ENCODE data around the gene CDKN1C. TPM values are rescaled to one million over a fixed set of nuclear protein-coding genes. Genes with fewer than 3 reads are reported as not detected.

The CDKN1C gene
- total and polyA plus RNA-seq, 2 of the 8 experiments (the other 6 are each of a cell fraction or from before 2014, with no cell fraction given) = 12.8 to 14.1 TPM

GRCh38 chr11:2842876-2843275 lies 42.7 kb downstream of the CDKN1C start:
- CTCF ChIA-PET (ENCODE audit: partially characterized antibody) = no interaction called here
- TF ChIP-seq SP2 (IDR thresholded peaks at IDR 0.05; ENCODE audit: low read length) (no peak), CHD1 (IDR thresholded peaks at IDR 0.05; ENCODE audit: low read depth, low read length) (no peak), CHD2 (IDR thresholded peaks at IDR 0.05; ENCODE audit: low read length) (no peak), JUND (IDR thresholded peaks at IDR 0.05; ENCODE audit: low read length) (no peak), CTBP2 (IDR thresholded peaks at IDR 0.05; ENCODE audit: borderline replicate concordance, insufficient read depth, insufficient read length, low read length) (no peak), MAFK (IDR thresholded peaks at IDR 0.05; ENCODE audit: low read depth, low read length) (no peak), SUZ12 (IDR thresholded peaks at IDR 0.05; ENCODE audit: low read length) (no peak)

More at GRCh38 chr11:2842876-2843275, 42.7 kb downstream of the CDKN1C start:
- Histone ChIP-seq H2BK120ac (replicated peaks; ENCODE audit: low read depth, low read length) (no peak overlapping the region), H4K20me1 (replicated peaks in 1 of 2; ENCODE audit: control insufficient read depth in 1 of 2, insufficient read depth in 2 of 2, low read length in 2 of 2) (no peaks in the 10 kb centered on the region), H3K18ac (ENCODE audit: extremely low read depth, low read length) (no peak overlapping the region), H3K9me3 (ENCODE audit: insufficient read depth in 2 of 2, low read depth in 1 of 2, low read length in 1 of 2) (no peaks in the 10 kb centered on the region), H2BK12ac (ENCODE audit: low read depth, low read length) (no peak overlapping the region), H4K5ac (ENCODE audit: insufficient read length, low read depth, low read length) (no peak overlapping the region), H3K14ac (ENCODE audit: insufficient read length) (no peak overlapping the region), H3K79me2 (ENCODE audit: control insufficient read depth in 1 of 2, insufficient read depth in 2 of 2, low read length in 2 of 2) (no peaks in the 10 kb centered on the region), H3K56ac (replicated peaks; ENCODE audit: insufficient read length, low read depth, low read length) (no peak overlapping the region), H2BK20ac (ENCODE audit: low read length) (no peak overlapping the region), H3K36me3 (ENCODE audit: control insufficient read depth in 2 of 4, insufficient read depth in 4 of 4, low read length in 3 of 4) (no peaks in the 10 kb centered on the region), H3K4me2 (ENCODE audit: insufficient read depth in 1 of 2, low read depth in 2 of 2, low read length in 2 of 2) (no peak overlapping the region), H3K23me2 (ENCODE audit: low read depth, low read length) (no peaks in the 10 kb centered on the region), H2AFZ (ENCODE audit: low read length) (no peak overlapping the region), H2BK15ac (ENCODE audit: low read length) (no peak overlapping the region), H3K4me1 (replicated peaks in 1 of 4; ENCODE audit: control insufficient read depth in 3 of 4, insufficient read depth in 4 of 4, low read length in 3 of 4) (peaks cover 0 to 7% (median 6%) of the 10 kb centered on the region in 4 experiments; a peak in 4 of 7 replicates), H4K8ac (ENCODE audit: extremely low read depth, insufficient read depth, low read length) (no peak overlapping the region), H3K79me1 (ENCODE audit: low read depth, low read length) (no peaks in the 10 kb centered on the region), H3K9ac (replicated peaks in 1 of 4; ENCODE audit: extremely low read depth in 1 of 4, low read depth in 3 of 4, low read length in 3 of 4) (no peak overlapping the region), H2BK5ac (ENCODE audit: low read depth, low read length) (no peak overlapping the region), H3K4me3 (ENCODE audit: extremely low read depth in 1 of 4, insufficient read depth in 2 of 4, low read depth in 3 of 4, low read length in 4 of 4) (no peak overlapping the region), H2AK5ac (ENCODE audit: low read depth, low read length) (no peak overlapping the region), H4K91ac (replicated peaks; ENCODE audit: insufficient read length, low read length) (no peak overlapping the region), H3K4ac (replicated peaks; ENCODE audit: insufficient read length, low read depth, low read length) (no peak overlapping the region), H3K27me3 (replicated peaks in 1 of 4; ENCODE audit: control insufficient read depth in 3 of 4, extremely low read depth in 1 of 4, insufficient read depth in 3 of 4, low read length in 3 of 4) (peaks cover 0 to 16% (median 4%) of the 10 kb centered on the region in 4 experiments; a peak in 3 of 7 replicates), H3K27ac (ENCODE audit: low read depth, low read length) (no peak overlapping the region), H3K23ac (ENCODE audit: insufficient read length) (no peak overlapping the region)
- DNase-seq (ENCODE audit: low read depth in 1 of 2, low spot score in 2 of 2) = no peak
- 93% methylated on average over 16 of the region's 16 CpGs; no CpG with 5 or more reads in 1 of the 2 experiments for WGBS, 2 experiments (ENCODE audit: extremely low coverage in 1 of 2, insufficient coverage in 1 of 2, insufficient read length in 1 of 2, insufficient replicate concordance in 2 of 2, low coverage in 1 of 2, low lambda C conversion rate in 2 of 2, missing lambda C conversion rate in 1 of 2)
- POLR2A ChIA-PET (ENCODE audit: partially characterized antibody) = interaction anchor here (1.4 kb wide), 1 partner anchor 42 kb away, joined by 4 read pairs; the partner anchor contains the start of gene CDKN1C
- no peak for FAIRE-seq

Data from H1 (cell line).